IPS-18a (cell line): ENCODE results near the gene GFRA1.

ENCODE experiments used
- H3K27ac ChIP-seq: one replicate; pipeline ENCODE4 v1.5.1; 2013; ENCODE audit warnings: low read length
- H3K27me3 ChIP-seq: one replicate; pipeline ENCODE4 v1.6.1; 2013; ENCODE audit warnings: mild to moderate bottlenecking, low read length; ENCODE audit not compliant: control insufficient read depth, insufficient read depth
- H3K36me3 ChIP-seq: one replicate; pipeline ENCODE4 v1.6.1; 2013; ENCODE audit warnings: low read depth, low read length; ENCODE audit not compliant: control insufficient read depth
- H3K4me1 ChIP-seq: one replicate; pipeline ENCODE4 v1.6.1; 2013; ENCODE audit warnings: low read depth, low read length; ENCODE audit not compliant: control insufficient read depth
- H3K4me3 ChIP-seq: one replicate; pipeline ENCODE4 v1.5.1; 2013; ENCODE audit warnings: low read length
- H3K9ac ChIP-seq: one replicate; pipeline ENCODE4 v1.6.1; 2013; ENCODE audit warnings: mild to moderate bottlenecking, low read length, moderate library complexity
- H3K9me3 ChIP-seq: one replicate; pipeline ENCODE4 v1.6.1; 2013; ENCODE audit warnings: low read depth, low read length; ENCODE audit not compliant: control insufficient read depth

The GFRA1 gene

GRCh38 chr10:116292493-116292892 is 19.5 kb upstream of the GFRA1 start:
- no peak overlapping the region for H3K4me3 ChIP-seq
- H3K4me1 ChIP-seq: no peaks in the 10 kb centered on the region
- H3K9me3 ChIP-seq: no peaks in the 10 kb centered on the region
- no peak overlapping the region for H3K9ac ChIP-seq
- no peaks in the 10 kb centered on the region for H3K36me3 ChIP-seq
- H3K27ac ChIP-seq: no peak overlapping the region
- H3K27me3 ChIP-seq: no peaks in the 10 kb centered on the region

GRCh38 chr10:116289652-116290051 is 16.6 kb upstream of the GFRA1 start:
- H3K36me3 ChIP-seq: no peaks in the 10 kb centered on the region
- no peaks in the 10 kb centered on the region for H3K27me3 ChIP-seq
- H3K27ac ChIP-seq: no peak overlapping the region
- no peak overlapping the region for H3K9ac ChIP-seq
- no peak overlapping the region for H3K4me3 ChIP-seq
- no peaks in the 10 kb centered on the region for H3K9me3 ChIP-seq
- no peaks in the 10 kb centered on the region for H3K4me1 ChIP-seq

- Histone ChIP-seq H3K9ac (no peak overlapping the region), H3K27ac (no peak overlapping the region), H3K36me3 (no peaks in the 10 kb centered on the region), H3K27me3 (no peaks in the 10 kb centered on the region), H3K9me3 (no peaks in the 10 kb centered on the region), H3K4me3 (no peak overlapping the region), H3K4me1 (no peaks in the 10 kb centered on the region)
Observed at GRCh38 chr10:116287906-116288501, 15.0 kb upstream of the GFRA1 start.

GRCh38 chr10:116286626-116287200 is 13.7 kb upstream of the GFRA1 start:
- H3K4me3 ChIP-seq: no peak overlapping the region
- H3K9me3 ChIP-seq: no peaks in the 10 kb centered on the region
- no peaks in the 10 kb centered on the region for H3K27me3 ChIP-seq
- no peaks in the 10 kb centered on the region for H3K4me1 ChIP-seq
- no peak overlapping the region for H3K9ac ChIP-seq
- H3K36me3 ChIP-seq: no peaks in the 10 kb centered on the region
- H3K27ac ChIP-seq: no peak overlapping the region

- H3K4me1 ChIP-seq: no peaks in the 10 kb centered on the region
- peaks cover 8% of the 10 kb centered on the region for H3K27me3 ChIP-seq
- no peak overlapping the region for H3K9ac ChIP-seq
- no peak overlapping the region for H3K27ac ChIP-seq
- no peak overlapping the region for H3K4me3 ChIP-seq
- H3K9me3 ChIP-seq: no peaks in the 10 kb centered on the region
- no peaks in the 10 kb centered on the region for H3K36me3 ChIP-seq
Observed at GRCh38 chr10:116281775-116282174, 8.8 kb upstream of the GFRA1 start.

- Histone ChIP-seq H3K4me3 (no peak overlapping the region), H3K9ac (no peak overlapping the region), H3K9me3 (no peaks in the 10 kb centered on the region), H3K27me3 (peaks cover 37% of the 10 kb centered on the region), H3K27ac (no peak overlapping the region), H3K36me3 (no peaks in the 10 kb centered on the region), H3K4me1 (peaks cover 4% of the 10 kb centered on the region)
Observed at GRCh38 chr10:116278846-116279245, 5.8 kb upstream of the GFRA1 start.

GRCh38 chr10:116276981-116277380 is 4.0 kb upstream of the GFRA1 start:
- H3K27me3 ChIP-seq: peaks cover 55% of the 10 kb centered on the region
- no peaks in the 10 kb centered on the region for H3K9me3 ChIP-seq
- H3K36me3 ChIP-seq: no peaks in the 10 kb centered on the region
- H3K9ac ChIP-seq: no peak overlapping the region
- H3K4me1 ChIP-seq: peaks cover 4% of the 10 kb centered on the region
- no peak overlapping the region for H3K27ac ChIP-seq
- H3K4me3 ChIP-seq: no peak overlapping the region

GRCh38 chr10:116274064-116274904 is 1.3 kb upstream of the GFRA1 start:
- Histone ChIP-seq H3K4me3 (peak overlapping the region; percentile 57), H3K9me3 (no peaks in the 10 kb centered on the region), H3K4me1 (peaks cover 4% of the 10 kb centered on the region), H3K9ac (no peak overlapping the region), H3K27me3 (peaks cover 82% of the 10 kb centered on the region), H3K27ac (no peak overlapping the region), H3K36me3 (no peaks in the 10 kb centered on the region)

- H3K27ac ChIP-seq: no peak overlapping the region
- H3K27me3 ChIP-seq: peaks cover 95% of the 10 kb centered on the region
- H3K4me3 ChIP-seq: peak overlapping the region; percentile 57
- no peaks in the 10 kb centered on the region for H3K36me3 ChIP-seq
- peaks cover 4% of the 10 kb centered on the region for H3K4me1 ChIP-seq
- no peaks in the 10 kb centered on the region for H3K9me3 ChIP-seq
- H3K9ac ChIP-seq: no peak overlapping the region
Observed at GRCh38 chr10:116271593-116272439, 1.2 kb downstream of the GFRA1 start.

- H3K27ac ChIP-seq: no peak overlapping the region
- no peaks in the 10 kb centered on the region for H3K36me3 ChIP-seq
- peak overlapping the region; percentile 57 for H3K4me3 ChIP-seq
- peaks cover 92% of the 10 kb centered on the region for H3K27me3 ChIP-seq
- H3K4me1 ChIP-seq: peaks cover 4% of the 10 kb centered on the region
- no peaks in the 10 kb centered on the region for H3K9me3 ChIP-seq
- H3K9ac ChIP-seq: no peak overlapping the region
Observed at GRCh38 chr10:116270771-116271592, 2.0 kb downstream of the GFRA1 start.
